HG03565 (cell line): Measurements from ENCODE around the gene KCNJ5.

Experiments
- ATAC-seq: cut with Tn5 transposase; IDR thresholded peaks from one replicate; pipeline ENCODE4 v1.9.1; 2021; ENCODE audit warnings: mild to moderate bottlenecking, moderate library complexity; ENCODE audit not compliant: unreplicated experiment

KCNJ5 gene

DNA sequence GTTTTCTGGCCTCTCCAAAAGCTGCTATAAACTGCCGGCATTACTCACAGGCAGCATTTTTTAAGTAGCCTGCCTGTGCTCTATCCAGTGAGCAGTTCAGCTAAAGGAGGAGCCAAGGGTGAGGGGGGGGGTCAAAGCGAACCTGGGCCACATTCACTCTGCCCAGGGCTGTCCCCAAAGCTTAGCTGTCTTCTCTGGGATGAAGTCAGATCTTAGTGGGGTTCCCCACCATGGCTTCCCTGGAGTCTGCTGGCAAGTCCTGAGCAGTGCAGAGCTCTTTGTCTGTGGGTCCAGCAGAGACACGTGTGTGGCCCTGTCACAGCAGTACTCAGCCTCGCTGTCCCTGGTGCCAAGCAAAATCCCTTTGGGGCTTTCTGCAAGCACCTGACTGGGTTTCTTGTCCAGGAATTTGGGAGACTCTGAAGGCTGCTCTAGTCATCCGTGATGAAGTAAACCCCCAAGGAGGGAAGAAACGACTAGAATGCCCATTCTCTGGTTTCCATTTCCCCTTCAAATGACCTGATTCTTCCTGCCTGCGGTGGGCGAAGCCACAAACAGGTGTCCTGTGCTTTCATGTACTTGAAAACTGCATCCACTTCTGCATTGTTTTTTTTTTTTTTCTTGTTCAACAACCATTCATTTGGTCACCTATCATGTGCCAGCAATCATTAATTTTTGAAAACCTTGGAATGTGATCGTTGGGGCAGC, 2.6 kb downstream of the KCNJ5 start:
- ATAC-seq: peak; percentile 43

DNA sequence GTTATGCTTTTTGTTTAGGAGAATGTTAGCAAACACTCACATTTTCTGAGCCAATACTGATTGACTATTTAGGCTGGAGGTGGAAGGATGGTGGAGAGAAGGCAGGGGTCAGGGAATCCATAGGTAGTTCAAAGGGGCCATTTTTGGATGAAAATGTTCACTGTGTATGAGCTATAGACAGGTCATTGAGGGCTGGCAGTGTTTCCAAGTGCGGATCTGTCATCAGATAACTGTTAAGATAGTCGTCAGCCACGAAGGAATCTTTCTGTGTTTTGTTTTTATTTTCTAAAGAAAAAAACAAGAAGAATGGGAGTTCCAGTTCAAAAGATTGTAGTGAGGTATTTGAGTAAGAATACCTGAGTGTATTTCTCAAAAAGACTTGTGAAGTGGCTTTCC, 3.1 kb downstream of the KCNJ5 start:
- no peak for ATAC-seq

DNA sequence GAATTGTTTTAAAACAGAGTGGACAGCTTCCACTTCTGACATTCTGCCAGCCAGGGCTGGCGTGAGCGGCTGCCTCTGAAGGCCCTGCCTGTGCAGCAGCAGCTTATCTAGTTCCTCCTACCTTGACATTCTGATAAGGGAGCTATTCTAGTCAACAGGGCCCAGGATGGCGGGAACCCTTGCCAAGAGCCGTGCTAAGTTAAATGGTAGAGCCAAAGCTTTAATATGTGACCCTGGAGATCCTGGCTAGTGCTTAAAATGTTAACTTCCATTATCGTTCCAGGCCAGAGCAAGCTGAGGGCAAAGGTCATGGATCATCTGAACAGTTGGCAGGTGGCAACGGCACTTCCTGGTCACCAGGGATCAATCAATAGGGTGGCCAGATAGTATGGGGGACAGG, 3.5 kb downstream of the KCNJ5 start:
- ATAC-seq: no peak

DNA sequence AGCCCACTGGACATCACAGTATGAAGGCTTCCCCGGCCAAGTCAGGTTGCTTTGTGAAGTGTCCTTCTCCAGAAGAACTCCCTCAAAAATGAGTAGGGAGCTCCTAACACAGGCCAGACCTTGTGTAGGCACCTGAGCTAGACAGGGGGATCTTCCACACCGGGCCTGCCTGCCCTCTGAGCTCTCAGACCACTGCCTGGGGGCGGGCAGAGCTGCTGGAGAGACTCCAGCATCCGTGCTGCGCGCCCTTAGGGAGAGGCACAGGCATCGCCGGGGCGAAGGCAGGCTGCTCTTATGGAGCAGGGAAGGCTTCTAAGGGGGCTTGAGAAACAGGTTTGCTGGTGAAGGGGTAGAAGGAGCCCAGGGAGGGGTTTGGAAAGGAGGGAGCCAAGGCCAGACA, 4.4 kb downstream of the KCNJ5 start:
- no peak for ATAC-seq

DNA sequence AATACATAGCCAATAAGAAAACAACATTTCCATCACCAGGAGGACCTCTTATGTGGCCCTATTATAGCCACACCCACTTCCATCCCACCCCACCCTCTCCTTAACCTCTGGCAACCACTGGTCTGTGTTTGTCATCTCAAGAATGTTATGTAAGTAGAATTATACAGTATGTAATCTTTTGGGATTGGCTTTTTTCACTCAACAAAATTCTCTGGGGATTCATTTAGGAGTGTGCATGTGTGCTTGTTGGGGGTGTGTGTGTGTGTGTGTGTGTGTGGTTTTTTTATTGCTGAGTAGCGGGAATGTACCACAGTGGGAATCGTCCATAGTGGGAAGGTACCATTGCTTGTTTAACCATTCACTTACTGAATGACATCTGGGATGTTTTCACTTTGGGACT, 5.2 kb downstream of the KCNJ5 start:
- no peak for ATAC-seq

DNA sequence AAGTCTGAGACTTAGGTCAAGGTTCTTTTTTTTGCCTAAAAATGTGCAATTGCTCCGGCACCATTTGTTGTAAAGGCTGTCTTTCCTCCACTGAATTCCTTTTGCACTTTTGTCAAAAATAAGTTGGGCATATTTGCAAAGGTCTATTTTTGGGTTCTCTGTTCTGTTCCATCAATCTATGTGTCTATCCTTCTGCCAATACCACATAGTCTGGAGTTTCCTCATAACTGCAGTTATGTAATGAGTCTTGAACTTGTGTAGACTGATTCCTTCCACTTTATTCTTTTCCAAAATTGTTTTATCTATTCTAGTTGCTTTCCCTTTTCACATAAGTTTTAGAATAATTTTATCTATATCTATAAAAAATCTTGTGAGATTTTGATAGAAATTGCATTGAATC, 6.7 kb downstream of the KCNJ5 start:
- no peak for ATAC-seq

DNA sequence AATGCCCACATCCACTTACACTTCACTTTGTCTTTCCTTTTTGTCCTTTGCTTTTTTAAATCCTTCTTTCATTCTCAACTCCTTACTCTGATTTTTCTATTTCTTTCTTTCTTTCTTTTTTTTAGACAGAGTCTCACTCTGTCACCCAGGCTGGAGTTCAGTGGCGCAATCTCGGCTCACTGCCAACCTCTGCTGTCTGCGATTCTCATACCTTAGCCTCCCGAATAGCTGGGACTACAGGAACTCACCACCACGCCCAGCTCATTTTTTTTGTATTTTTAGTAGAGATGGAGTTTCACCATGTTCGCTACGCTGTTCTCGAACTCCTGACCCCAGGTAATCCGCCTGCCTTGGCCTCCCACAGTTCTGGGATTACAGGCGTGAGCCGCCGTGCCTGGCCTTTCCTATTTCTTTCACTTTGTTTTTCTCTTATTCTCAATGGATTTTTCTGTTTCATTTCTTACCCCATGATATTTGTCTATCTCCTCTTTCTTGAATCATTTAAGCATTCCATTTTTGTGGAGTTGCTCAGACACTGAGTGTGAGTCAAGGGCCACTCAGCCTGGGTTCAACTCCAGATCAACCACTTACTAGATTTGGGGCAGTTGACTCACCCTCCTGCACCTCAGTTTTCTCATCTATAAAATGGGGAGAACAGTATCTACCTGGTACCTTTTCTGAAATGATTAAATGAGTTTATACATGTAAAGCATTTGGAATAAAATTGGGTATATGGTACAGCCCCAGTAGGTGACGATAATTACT, 7.6 kb downstream of the KCNJ5 start:
- ATAC-seq: no peak

DNA sequence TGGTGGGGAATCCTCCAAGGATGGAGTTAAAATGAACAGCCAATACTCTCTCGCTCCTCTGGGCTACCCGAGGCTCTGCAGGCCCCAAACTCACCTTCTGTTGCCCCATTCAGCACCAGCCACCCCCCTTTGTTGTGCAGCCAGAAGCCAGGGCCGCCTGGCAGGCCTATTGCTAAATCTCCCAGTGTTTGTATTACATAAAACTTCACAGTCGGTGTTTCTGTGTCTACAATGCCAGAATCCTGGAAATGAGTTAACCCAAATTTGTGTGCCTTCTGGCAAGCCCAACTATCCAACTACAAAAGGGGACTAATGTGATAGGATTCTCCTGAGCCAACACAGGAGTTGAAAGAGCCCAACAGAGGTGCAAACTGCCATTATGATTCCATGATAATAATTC, 9.3 kb downstream of the KCNJ5 start:
- ATAC-seq: no peak

DNA sequence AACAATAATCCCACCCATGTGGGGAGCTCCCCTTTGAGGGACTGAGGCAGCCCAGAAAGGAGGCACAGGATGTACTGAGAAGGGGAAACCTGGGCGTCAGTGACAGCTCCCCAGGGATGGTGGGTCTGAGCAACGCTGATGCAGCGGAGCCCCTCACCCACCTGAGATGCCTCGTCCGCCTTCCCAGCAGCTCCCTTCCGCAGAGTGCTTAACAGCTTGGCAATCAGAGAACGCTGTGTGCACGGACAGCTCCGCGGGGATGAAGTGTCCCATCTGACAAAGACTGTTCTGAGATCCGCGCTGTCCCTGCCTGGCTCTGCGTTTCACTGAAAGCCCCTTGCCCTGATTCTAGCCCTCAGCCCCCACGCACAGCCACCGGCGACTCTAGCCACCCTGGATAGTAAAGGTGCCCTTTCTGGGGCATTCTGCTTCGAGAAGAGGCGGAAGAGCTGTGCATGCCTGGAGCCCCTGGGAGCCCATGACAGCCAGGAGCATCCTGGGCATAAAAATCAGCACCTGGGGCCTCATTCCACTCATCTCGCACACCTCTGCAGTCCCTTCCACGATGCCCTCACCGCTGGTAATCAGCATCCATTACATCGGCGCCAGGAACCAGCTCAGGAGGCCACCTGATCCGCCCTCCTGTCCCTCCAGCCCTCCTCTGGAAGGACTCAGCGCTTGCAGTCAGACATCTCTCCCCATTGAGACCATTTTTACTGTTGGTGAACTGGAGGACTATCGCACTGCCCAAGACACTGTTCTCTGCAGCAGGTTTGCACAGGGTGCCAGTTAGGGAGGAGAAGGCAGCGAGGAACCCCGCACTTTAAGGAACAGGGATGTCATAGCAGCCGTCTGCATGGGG, 10.7 kb downstream of the KCNJ5 start:
- no peak for ATAC-seq

DNA sequence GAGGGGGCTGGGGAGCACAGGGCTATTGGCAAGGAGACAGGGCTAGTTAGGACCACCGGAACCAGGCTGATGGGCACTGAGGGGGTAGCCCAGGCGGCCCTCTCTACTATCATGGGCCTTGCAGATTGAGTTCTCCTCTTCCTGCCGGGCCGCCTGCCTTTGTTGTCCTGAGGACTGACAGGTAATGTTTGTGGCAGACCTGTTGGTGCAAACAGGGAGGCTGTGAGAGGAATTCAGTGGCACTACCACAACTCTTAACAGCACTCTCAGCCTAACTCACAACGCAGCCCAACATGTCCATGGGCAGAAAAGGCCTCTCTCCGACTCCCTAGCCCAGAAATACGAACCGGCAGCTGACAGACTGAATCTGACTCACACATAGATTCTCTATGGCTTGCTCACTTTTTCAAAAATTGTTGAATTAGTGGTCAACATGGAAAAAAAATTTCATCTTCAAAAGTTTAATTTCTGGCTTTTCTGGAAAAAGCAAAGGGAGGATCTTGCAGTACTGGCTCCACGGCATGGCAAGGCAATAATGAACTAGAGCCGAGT, 11.4 kb downstream of the KCNJ5 start:
- ATAC-seq: no peak

DNA sequence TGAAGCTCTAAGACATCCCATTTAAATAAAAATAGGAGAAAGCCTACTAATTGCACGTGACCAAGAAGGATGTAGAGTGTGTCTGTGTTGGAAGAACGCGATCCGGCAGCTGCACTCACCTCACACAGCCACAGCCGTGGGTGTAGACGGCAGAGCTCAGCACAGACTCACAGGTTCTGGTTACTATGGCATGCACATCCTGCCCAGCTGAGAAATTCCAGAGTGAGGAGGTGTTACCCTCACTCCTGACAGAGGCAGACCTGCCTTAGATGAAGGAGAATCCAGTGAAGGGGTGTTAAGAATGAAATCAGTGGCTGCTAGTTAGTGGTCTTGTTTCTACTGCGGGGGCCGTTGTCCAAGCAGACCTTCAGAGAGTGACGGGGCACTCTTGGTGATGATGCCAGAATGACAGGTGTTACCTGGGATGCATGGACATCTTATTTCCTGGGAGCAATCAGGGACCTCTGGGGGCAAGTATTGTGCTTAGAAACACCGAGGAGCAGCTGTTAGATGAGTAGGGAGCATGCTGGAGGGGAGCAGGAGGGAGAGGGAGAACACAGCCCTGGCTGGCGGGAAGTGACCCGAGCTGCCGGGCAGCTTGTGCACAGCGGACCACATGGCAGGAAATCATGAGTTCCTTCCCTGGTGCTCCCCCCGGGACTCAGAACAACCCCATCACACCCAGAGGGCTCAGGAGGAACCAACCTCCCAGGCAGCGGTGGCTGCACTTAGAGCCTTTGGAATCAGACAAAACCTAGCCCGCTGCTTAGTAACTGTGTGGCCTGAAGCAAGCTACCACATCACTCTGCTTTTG, 12.3 kb downstream of the KCNJ5 start:
- ATAC-seq: no peak

DNA sequence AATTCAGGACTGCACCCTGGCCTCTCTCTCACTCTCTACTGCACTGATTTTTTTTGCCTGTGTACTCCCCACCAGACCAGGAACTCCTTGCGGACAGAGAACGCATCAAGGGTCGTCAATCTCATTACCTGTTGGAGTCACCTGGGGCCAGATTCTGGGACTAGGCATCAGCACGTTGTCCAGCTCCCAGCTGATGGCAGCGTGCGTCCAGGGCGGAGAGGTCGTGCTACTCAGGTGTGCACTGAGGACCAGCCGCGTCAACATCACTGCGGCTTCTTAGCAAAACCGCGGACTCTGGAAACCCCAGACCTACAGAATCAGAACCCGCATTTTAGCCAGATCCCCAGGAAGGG, 13.1 kb downstream of the KCNJ5 start:
- ATAC-seq: no peak

DNA sequence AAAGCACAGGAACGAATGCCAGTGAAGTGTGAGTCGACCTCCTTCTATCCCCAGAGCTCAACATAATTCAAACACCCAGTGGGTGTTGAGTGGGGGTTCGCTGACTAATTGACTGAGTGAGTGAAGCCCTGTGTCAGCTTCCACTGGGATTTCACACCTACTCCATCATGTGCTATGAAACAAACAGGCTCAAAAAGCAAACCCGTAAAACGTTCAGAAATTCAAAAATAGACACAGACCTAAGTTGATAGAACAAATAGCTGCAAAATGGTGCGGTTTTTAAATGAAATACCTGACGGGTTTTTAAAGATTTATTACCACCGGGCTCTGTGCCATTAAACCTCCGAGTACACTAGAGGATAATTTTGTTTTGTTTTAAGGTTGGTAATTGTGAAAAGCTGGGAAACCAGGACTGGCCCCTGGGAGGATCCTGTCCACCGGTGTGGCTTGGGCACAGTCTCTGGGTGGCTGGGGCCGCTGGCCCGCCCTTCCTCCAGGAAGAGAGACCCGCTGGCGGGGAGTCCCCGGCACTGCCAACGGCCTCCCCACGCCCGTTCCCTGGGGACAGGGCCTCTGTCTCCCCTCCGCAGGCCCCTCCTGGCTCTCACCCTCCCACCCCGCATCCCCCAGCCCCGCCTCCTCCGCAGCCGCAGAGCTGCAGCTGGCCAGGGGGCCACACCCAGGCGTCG, 13.6 kb downstream of the KCNJ5 start:
- ATAC-seq: no peak

DNA sequence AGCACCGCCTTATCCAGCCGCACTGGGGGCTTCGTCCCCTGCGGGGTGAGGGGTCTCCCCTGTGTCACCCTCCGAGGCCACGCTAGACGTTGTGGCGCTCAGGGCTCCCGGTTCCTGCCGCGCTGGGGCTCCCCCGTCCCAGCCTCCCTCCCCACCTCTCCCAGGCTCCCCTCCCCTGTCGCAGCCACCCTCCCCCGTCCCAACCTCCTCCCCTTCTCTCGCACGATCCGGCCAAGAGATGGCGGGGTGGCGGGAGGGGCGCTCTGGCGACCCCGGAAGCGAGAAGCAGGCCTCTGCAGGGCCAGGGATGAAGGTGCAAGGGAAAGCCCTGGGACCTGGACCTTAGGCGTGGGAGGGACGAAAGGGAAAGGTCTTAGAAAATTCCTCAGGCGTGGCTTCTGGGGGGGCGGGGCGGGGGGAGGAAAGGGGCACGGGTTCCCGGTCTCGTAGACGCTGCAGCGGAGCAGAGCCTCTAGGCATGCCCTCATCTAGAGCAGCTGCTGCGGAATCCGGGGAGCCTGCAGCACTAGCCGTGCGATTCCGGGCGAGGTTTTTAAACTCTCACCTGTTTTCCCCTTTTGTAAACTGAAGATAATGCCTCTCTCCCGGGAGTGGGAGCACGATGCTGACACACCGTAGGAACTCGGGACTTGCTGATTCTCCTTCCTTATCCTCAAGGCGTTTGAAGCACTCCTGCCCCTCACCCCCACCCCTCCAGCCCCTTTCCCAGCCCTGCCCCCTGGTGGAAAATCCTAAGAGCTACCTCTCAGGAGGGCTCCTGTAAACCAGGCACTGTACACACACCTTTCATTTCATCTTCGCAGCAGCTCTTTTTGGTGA, 14.4 kb downstream of the KCNJ5 start:
- ATAC-seq: no peak

DNA sequence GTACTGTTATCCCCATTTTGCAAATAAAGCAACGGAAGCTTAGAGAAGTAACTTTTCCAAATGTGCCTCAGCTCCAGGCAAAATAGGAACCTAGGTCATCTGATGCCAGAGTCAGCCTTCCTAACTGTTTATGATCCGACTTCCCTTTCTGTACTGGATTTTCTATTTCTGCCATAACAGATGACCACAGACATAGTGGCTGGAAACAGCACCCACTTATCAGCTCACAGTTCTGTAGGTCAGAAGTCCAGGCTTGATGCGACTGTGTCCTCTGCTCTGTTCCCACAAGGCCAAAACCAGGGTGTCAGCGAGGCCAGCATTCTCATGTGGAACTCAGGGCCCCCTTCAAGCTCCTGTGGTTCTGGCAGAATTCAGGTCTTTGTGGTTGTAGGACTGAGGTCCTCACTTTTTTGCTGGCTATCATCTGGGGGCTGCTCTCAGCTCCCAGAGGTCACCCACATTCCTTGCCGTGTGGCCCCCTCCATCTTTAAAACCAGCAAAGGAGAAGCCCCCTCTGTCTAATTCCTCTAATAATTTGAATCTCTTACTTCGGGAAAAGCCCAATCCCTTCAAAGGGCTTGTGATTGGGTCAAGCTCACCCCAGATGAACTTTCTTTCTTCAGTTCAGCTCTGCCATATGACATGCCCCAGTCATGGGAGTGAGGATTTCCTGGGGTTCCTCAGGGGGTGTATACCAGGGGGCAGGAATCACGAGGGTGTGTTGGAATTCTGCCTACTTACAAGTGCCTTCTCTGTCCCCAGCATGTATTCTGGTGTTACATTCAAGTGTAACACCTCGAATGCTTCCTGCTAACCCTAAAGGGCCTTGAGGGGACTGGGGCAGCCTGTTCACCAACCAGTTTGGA, 15.3 kb downstream of the KCNJ5 start:
- ATAC-seq: no peak

DNA sequence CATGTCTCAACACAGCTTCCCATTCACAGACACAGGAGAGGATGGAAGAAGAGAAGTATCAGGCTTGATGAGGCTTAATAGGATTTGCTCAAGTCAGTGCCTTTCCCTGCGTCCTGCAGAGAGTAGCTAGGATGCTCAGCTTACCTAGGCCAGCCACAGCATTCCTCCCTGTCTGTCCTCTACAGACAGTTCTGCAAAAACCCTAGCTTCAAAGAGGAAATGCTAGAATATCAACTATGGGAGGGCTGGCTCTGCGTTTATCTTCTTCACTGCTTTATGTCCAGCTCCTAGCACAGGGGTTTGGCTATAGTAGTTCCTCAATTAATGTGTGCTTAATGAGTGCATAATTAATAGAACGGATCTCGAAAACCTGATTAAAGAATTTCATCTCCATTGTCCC, 16.4 kb downstream of the KCNJ5 start:
- no peak for ATAC-seq

DNA sequence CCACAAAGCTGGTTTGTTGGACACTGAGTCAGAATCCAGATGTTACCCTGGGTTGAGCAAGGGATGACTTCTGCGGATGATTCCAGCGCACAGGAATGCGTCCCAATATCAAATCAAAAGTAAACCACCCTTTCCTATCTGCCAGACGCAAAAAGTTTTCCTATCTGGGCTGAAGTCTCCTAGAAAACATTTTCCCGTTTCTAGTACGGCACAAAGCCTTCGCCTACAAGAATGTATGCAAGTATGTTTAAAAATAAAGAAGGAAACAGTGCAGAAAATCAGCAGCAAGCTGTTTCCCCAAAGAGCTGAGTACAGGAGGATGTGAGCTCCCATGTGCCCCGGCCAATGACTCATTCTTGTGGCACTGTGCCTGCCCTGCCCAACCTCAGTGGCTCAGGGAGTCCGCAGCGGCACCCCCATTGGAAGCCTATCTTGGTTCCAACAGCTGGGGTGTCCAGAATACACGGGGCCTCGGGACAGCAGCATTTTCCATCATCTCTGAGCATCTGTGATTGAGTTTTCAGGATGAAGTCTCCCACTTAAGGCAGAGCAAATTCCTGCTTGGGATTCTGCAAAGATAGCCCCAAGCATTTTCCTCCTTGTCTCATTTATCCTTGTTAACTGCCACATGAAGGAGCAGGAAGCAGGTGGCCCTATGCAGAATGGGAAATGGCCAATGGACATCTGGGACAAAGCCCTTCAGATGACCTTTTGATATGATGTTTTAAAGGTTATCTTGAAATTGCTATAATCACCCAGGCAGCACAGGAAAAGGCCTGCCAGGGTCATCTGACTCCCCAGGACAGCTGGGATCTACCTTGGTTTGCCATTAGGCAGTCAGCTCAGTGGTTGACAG, 17.5 kb downstream of the KCNJ5 start:
- no peak for ATAC-seq
